ENCODE measurements around the gene YWHAE. TPM values are rescaled to one million over a fixed set of nuclear protein-coding genes. Genes with fewer than 3 reads are reported as not detected.
"Not testable (repeated sequence)": the region's sequence is repeated elsewhere in the genome, so short reads cannot be mapped to it uniquely, and the experiment has no call there.

The YWHAE gene
- total and polyA plus RNA-seq, 4 donors, result 408 to 1,947 (median 1,068) TPM

- H3K4me3 ChIP-seq (ENCODE audit: low read depth, low read length), result no peak overlapping the region
- H3K4me1 ChIP-seq (ENCODE audit: control insufficient read depth, insufficient read depth, low read length), result peaks cover 5% of the 10 kb centered on the region
- peaks cover 25% of the 10 kb centered on the region for H3K36me3 ChIP-seq (ENCODE audit: control insufficient read depth, insufficient read depth, low read length)
- no CpG with 5 or more reads among the region's 5 CpGs for WGBS (ENCODE audit: insufficient coverage)
- H3K27me3 ChIP-seq (ENCODE audit: control insufficient read depth, insufficient read depth, low read length), result no peaks in the 10 kb centered on the region
- no peak for DNase-seq (ENCODE audit: low read depth in 4 of 6, low spot score in 6 of 6)
- H3K27ac ChIP-seq (ENCODE audit: low read depth, low read length), result no peak overlapping the region
- H3K9me3 ChIP-seq (ENCODE audit: control insufficient read depth, insufficient read depth, low read length), result no peaks in the 10 kb centered on the region
Measured at GRCh38 chr17:1416414-1416813, 16.4 kb upstream of the YWHAE start.

GRCh38 chr17:1414634-1415033 lies 14.6 kb upstream of the YWHAE start:
- Histone ChIP-seq H3K9me3 (ENCODE audit: control insufficient read depth, insufficient read depth, low read length) (no peaks in the 10 kb centered on the region), H3K36me3 (ENCODE audit: control insufficient read depth, insufficient read depth, low read length) (peaks cover 15% of the 10 kb centered on the region), H3K27me3 (ENCODE audit: control insufficient read depth, insufficient read depth, low read length) (no peaks in the 10 kb centered on the region), H3K4me3 (ENCODE audit: low read depth, low read length) (no peak overlapping the region), H3K27ac (ENCODE audit: low read depth, low read length) (no peak overlapping the region), H3K4me1 (ENCODE audit: control insufficient read depth, insufficient read depth, low read length) (peaks cover 5% of the 10 kb centered on the region)
- 81% methylated on average over 9 of the region's 10 CpGs for WGBS (ENCODE audit: insufficient coverage)
- no peak for DNase-seq (ENCODE audit: low read depth in 4 of 6, low spot score in 6 of 6)

- peaks cover 5% of the 10 kb centered on the region for H3K4me1 ChIP-seq (ENCODE audit: control insufficient read depth, insufficient read depth, low read length)
- H3K36me3 ChIP-seq (ENCODE audit: control insufficient read depth, insufficient read depth, low read length), result peaks cover 14% of the 10 kb centered on the region
- no peaks in the 10 kb centered on the region for H3K9me3 ChIP-seq (ENCODE audit: control insufficient read depth, insufficient read depth, low read length)
- no peak for DNase-seq (ENCODE audit: low read depth in 4 of 6, low spot score in 6 of 6)
- no peak overlapping the region for H3K27ac ChIP-seq (ENCODE audit: low read depth, low read length)
- H3K4me3 ChIP-seq (ENCODE audit: low read depth, low read length), result no peak overlapping the region
- 84% methylated on average over 7 of the region's 9 CpGs for WGBS (ENCODE audit: insufficient coverage)
- H3K27me3 ChIP-seq (ENCODE audit: control insufficient read depth, insufficient read depth, low read length), result no peaks in the 10 kb centered on the region
Measured at GRCh38 chr17:1414001-1414574, 14.1 kb upstream of the YWHAE start.

- Histone ChIP-seq H3K9me3 (ENCODE audit: control insufficient read depth, insufficient read depth, low read length) (no peaks in the 10 kb centered on the region), H3K4me1 (ENCODE audit: control insufficient read depth, insufficient read depth, low read length) (peaks cover 5% of the 10 kb centered on the region), H3K27me3 (ENCODE audit: control insufficient read depth, insufficient read depth, low read length) (no peaks in the 10 kb centered on the region), H3K4me3 (ENCODE audit: low read depth, low read length) (no peak overlapping the region), H3K36me3 (ENCODE audit: control insufficient read depth, insufficient read depth, low read length) (peaks cover 10% of the 10 kb centered on the region), H3K27ac (ENCODE audit: low read depth, low read length) (no peak overlapping the region)
- 55% methylated on average over 2 of the region's 6 CpGs for WGBS (ENCODE audit: insufficient coverage)
- peak in 1 of 6 donors; percentile 49 for DNase-seq (ENCODE audit: low read depth in 4 of 6, low spot score in 6 of 6)
Measured at GRCh38 chr17:1413281-1413791, 13.3 kb upstream of the YWHAE start.

GRCh38 chr17:1412185-1413110 lies 12.4 kb upstream of the YWHAE start:
- Histone ChIP-seq H3K4me1 (ENCODE audit: control insufficient read depth, insufficient read depth, low read length) (peaks cover 5% of the 10 kb centered on the region), H3K27ac (ENCODE audit: low read depth, low read length) (no peak overlapping the region), H3K27me3 (ENCODE audit: control insufficient read depth, insufficient read depth, low read length) (no peaks in the 10 kb centered on the region), H3K9me3 (ENCODE audit: control insufficient read depth, insufficient read depth, low read length) (no peaks in the 10 kb centered on the region), H3K36me3 (ENCODE audit: control insufficient read depth, insufficient read depth, low read length) (peaks cover 7% of the 10 kb centered on the region), H3K4me3 (ENCODE audit: low read depth, low read length) (no peak overlapping the region)
- WGBS (ENCODE audit: insufficient coverage), result 69% methylated on average over 10 of the region's 27 CpGs
- no peak for DNase-seq (ENCODE audit: low read depth in 4 of 6, low spot score in 6 of 6)

GRCh38 chr17:1402262-1402586 lies 2.2 kb upstream of the YWHAE start:
- Histone ChIP-seq H3K4me1 (ENCODE audit: control insufficient read depth, insufficient read depth, low read length) (peaks cover 7% of the 10 kb centered on the region), H3K27me3 (ENCODE audit: control insufficient read depth, insufficient read depth, low read length) (no peaks in the 10 kb centered on the region), H3K27ac (ENCODE audit: low read depth, low read length) (no peak overlapping the region), H3K9me3 (ENCODE audit: control insufficient read depth, insufficient read depth, low read length) (no peaks in the 10 kb centered on the region), H3K4me3 (ENCODE audit: low read depth, low read length) (no peak overlapping the region), H3K36me3 (ENCODE audit: control insufficient read depth, insufficient read depth, low read length) (no peaks in the 10 kb centered on the region)
- 100% methylated on average over 1 of the region's 4 CpGs for WGBS (ENCODE audit: insufficient coverage)
- DNase-seq (ENCODE audit: low read depth in 4 of 6, low spot score in 6 of 6), result no peak

- Histone ChIP-seq H3K27me3 (ENCODE audit: control insufficient read depth, insufficient read depth, low read length) (no peaks in the 10 kb centered on the region), H3K36me3 (ENCODE audit: control insufficient read depth, insufficient read depth, low read length) (peaks cover 10% of the 10 kb centered on the region), H3K4me3 (ENCODE audit: low read depth, low read length) (peak overlapping the region; percentile 98), H3K27ac (ENCODE audit: low read depth, low read length) (peak overlapping the region; percentile 98), H3K4me1 (ENCODE audit: control insufficient read depth, insufficient read depth, low read length) (peaks cover 28% of the 10 kb centered on the region), H3K9me3 (ENCODE audit: control insufficient read depth, insufficient read depth, low read length) (no peaks in the 10 kb centered on the region)
- WGBS (ENCODE audit: insufficient coverage), result 0% methylated on average over 38 of the region's 41 CpGs
- DNase-seq (ENCODE audit: low read depth in 4 of 6, low spot score in 6 of 6), result peak in 3 of 6 donors; percentile 12 to 52 (median 20)
Measured at GRCh38 chr17:1398931-1399678, 917 bp downstream of the YWHAE start.

GRCh38 chr17:1398028-1398427 lies 2.0 kb downstream of the YWHAE start:
- Histone ChIP-seq H3K4me3 (ENCODE audit: low read depth, low read length) (peak overlapping the region; percentile 98), H3K9me3 (ENCODE audit: control insufficient read depth, insufficient read depth, low read length) (no peaks in the 10 kb centered on the region), H3K27ac (ENCODE audit: low read depth, low read length) (peak overlapping the region; percentile 98), H3K36me3 (ENCODE audit: control insufficient read depth, insufficient read depth, low read length) (peaks cover 15% of the 10 kb centered on the region), H3K27me3 (ENCODE audit: control insufficient read depth, insufficient read depth, low read length) (no peaks in the 10 kb centered on the region), H3K4me1 (ENCODE audit: control insufficient read depth, insufficient read depth, low read length) (peaks cover 34% of the 10 kb centered on the region)
- no CpG with 5 or more reads among the region's 2 CpGs for WGBS (ENCODE audit: insufficient coverage)
- peak in 1 of 6 donors; percentile 24 for DNase-seq (ENCODE audit: low read depth in 4 of 6, low spot score in 6 of 6)

- whole genome bisulfite sequencing (ENCODE audit: insufficient coverage), result 90% methylated on average over 10 of the region's 26 CpGs
- H3K4me1 ChIP-seq (ENCODE audit: control insufficient read depth, insufficient read depth, low read length), result peaks cover 50% of the 10 kb centered on the region
- not testable (repeated sequence) for H3K4me3 ChIP-seq (ENCODE audit: low read depth, low read length); DNase-seq (ENCODE audit: low read depth in 4 of 6, low spot score in 6 of 6); H3K27me3 ChIP-seq (ENCODE audit: control insufficient read depth, insufficient read depth, low read length); H3K9me3 ChIP-seq (ENCODE audit: control insufficient read depth, insufficient read depth, low read length); H3K27ac ChIP-seq (ENCODE audit: low read depth, low read length)
- peaks cover 15% of the 10 kb centered on the region for H3K36me3 ChIP-seq (ENCODE audit: control insufficient read depth, insufficient read depth, low read length)
Measured at GRCh38 chr17:1395876-1396665, 4.0 kb downstream of the YWHAE start.

All from spinal cord (tissue), 10 donors.